H1 (cell line): Measurements from ENCODE around the gene IL32. TPM values are rescaled to one million over a fixed set of nuclear protein-coding genes. Genes with fewer than 3 reads are reported as not detected.

Experiments
- BCL11A ChIP-seq, 2 experiments: IDR thresholded peaks; one replicate each; pipeline ENCODE4 v1.6.1; 2011; ENCODE audit warnings: low read depth in 2 of 2, low read length in 2 of 2, mild to moderate bottlenecking in 2 of 2
- CBX8 ChIP-seq: fragments of 300-800, 300-1000 bp; sonication (generic); IDR thresholded peaks from 2 replicates; pipeline ENCODE4 v1.7.1; 2016; ENCODE audit warnings: low read depth, low read length, borderline replicate concordance
- CTCF ChIP-seq, 3 experiments: IDR thresholded peaks; 1 replicate in 2 of 3; 2 replicates in 1 of 3; pipeline versions ENCODE4 v1.5.1 to v1.6.1; 2011; ENCODE audit warnings: low read length in 3 of 3, mild to moderate bottlenecking in 3 of 3, inconsistent platforms in 2 of 3, low read depth in 1 of 3, moderate library complexity in 1 of 3; ENCODE audit not compliant: insufficient read depth in 1 of 3; ENCODE audit errors: control extremely low read depth in 1 of 3
- EP300 ChIP-seq, 2 experiments: IDR thresholded peaks; 1 replicate in 1 of 2; 2 replicates in 1 of 2; pipeline ENCODE4 v1.6.1; 2011 to 2012; ENCODE audit warnings: low read depth in 2 of 2, low read length in 2 of 2, mild to moderate bottlenecking in 2 of 2, borderline replicate concordance in 1 of 2, inconsistent platforms in 1 of 2, moderate library complexity in 1 of 2
- GTF2F1 ChIP-seq: IDR thresholded peaks from 2 replicates; pipeline ENCODE4 v1.6.1; 2012; ENCODE audit warnings: low read depth, low read length, improper control_type of control experiment, borderline replicate concordance
- RNF2 ChIP-seq: fragments of 200-900, 300-1000 bp; sonication (generic); IDR thresholded peaks from 2 replicates; pipeline ENCODE4 v1.7.1; 2016; ENCODE audit warnings: borderline replicate concordance, low read depth, mild to moderate bottlenecking, antibody characterized with exemption, low read length; ENCODE audit not compliant: poor library complexity, severe bottlenecking; ENCODE audit errors: missing control alignments
- RXRA ChIP-seq: IDR thresholded peaks from 2 replicates; pipeline ENCODE4 v1.6.1; 2011; ENCODE audit warnings: low read depth, mild to moderate bottlenecking, low read length, moderate library complexity; ENCODE audit not compliant: insufficient read depth
- SUZ12 ChIP-seq: fragments of 200-600 bp; sonication (generic); IDR thresholded peaks from 2 replicates; pipeline ENCODE4 v1.6.1; 2012; ENCODE audit warnings: mild to moderate bottlenecking, inconsistent platforms, low read length, moderate library complexity, mixed read lengths
- TAF1 ChIP-seq: IDR thresholded peaks from 2 replicates; pipeline ENCODE4 v1.6.1; 2011; ENCODE audit warnings: mild to moderate bottlenecking, low read depth, low read length
- polyA plus RNA-seq, 7 experiments: library from polyadenylated mRNA; depleted of rRNA in 3 of 7; stranded (reverse) in 5 of 7; unstranded in 2 of 7; fragments of >200 nt in 5 of 7; fragments of 200-250 nt in 2 of 7; gene quantifications; 1 replicate in 5 of 7; 2 replicates in 1 of 7; 4 replicates in 1 of 7; pipeline versions ENCODE4 v1.2.1 to v1.2.3, GENCODE V29; 2011 to 2013; ENCODE audit warnings: missing spikeins in 2 of 7, mixed read lengths in 2 of 7
- total RNA-seq: library from RNA; stranded (reverse); fragmentation: NEBNext Ultra II Directional; extraction: Animal tissue kit (Norgen Biotek cat#: 25700); gene quantifications from 2 replicates; pipeline ENCODE4 v1.2.1, GENCODE V29; 2021
- TF ChIP-seq, protein P1 (sequence below): IDR thresholded peaks from 2 replicates; pipeline ENCODE4 v1.6.1; 2012; ENCODE audit warnings: inconsistent platforms

Gene IL32
- total and polyA plus RNA-seq, 2 of the 8 experiments (the other 6 are each of a cell fraction or from before 2014, with no cell fraction given) = 2.7 to 5.0 TPM

- no peak for TF ChIP-seq BCL11A (IDR thresholded peaks at IDR 0.05; ENCODE audit: low read depth in 2 of 2, low read length in 2 of 2)
- TF ChIP-seq GTF2F1 = peak; percentile 73; the same call in 1 of the 2 replicates
- TF ChIP-seq, protein P1, sequence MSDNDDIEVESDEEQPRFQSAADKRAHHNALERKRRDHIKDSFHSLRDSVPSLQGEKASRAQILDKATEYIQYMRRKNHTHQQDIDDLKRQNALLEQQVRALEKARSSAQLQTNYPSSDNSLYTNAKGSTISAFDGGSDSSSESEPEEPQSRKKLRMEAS = peak; percentile 80
- TF ChIP-seq RNF2 = no peak
- no peak for TF ChIP-seq CBX8
- no peak for TF ChIP-seq RXRA
- no peak for TF ChIP-seq EP300 (IDR thresholded peaks at IDR 0.05; ENCODE audit: borderline replicate concordance in 1 of 2, low read depth in 2 of 2, low read length in 2 of 2)
- TF ChIP-seq SUZ12 = no peak
- peak; percentile 89 for TF ChIP-seq TAF1
- TF ChIP-seq CTCF (IDR thresholded peaks at IDR 0.05; ENCODE audit: control extremely low read depth in 1 of 3, insufficient read depth in 1 of 3, low read depth in 1 of 3, low read length in 3 of 3) = peak; percentile 85 to 95 (median 94)
These were observed 37.3 kb upstream of the IL32 start (continued) for GRCh38 chr16:3027983-3028715.
